Caco-2 (cell line): ENCODE data around the gene CD59. TPM values are rescaled to one million over a fixed set of nuclear protein-coding genes. Genes with fewer than 3 reads are reported as not detected.

ENCODE experiments used
- BruUV-seq: library from RNA; stranded (reverse); fragments of 400-500 nt; replicated peaks from 2 replicates; lab custom pipeline; 2021; lab: Mats Ljungman, UMichigan
- CTCF ChIA-PET: fragments of 300-600 bp; sonication (Branson Sonifier 250); formaldehyde crosslinking; loops from one replicate; lab custom pipeline; 2022; ENCODE audit warnings: antibody characterized with exemption; lab: Charles Lee
- POLR2A ChIA-PET: fragments of 300-600 bp; sonication (Branson Sonifier 250); formaldehyde crosslinking; loops from one replicate; lab custom pipeline; 2022; ENCODE audit warnings: antibody characterized with exemption; lab: Charles Lee
- DNase-seq, 2 experiments: peaks; one replicate each; pipeline versions ENCODE4 v3.0.0 to v3.0.0-alpha.2; 2020 to 2022
- H3K27me3 ChIP-seq: replicated peaks from 2 replicates; pipeline ENCODE4 v1.6.0; 2011; ENCODE audit warnings: low read length; ENCODE audit not compliant: control insufficient read depth, insufficient read depth
- H3K36me3 ChIP-seq: 2 replicates; pipeline ENCODE4 v1.5.1; 2011; ENCODE audit warnings: low read length; ENCODE audit not compliant: control insufficient read depth, insufficient read depth
- H3K4me1 ChIP-seq: fragments of 250-450 bp; sonication (Bioruptor Pico); 2 replicates; pipeline ENCODE4 v1.5.1; 2020; ENCODE audit warnings: mild to moderate bottlenecking
- H3K4me3 ChIP-seq: 2 replicates; pipeline ENCODE4 v1.5.1; 2011; ENCODE audit warnings: low read depth, mild to moderate bottlenecking, control low read depth, low read length
- H3K9me3 ChIP-seq: fragments of 250-450 bp; sonication (Bioruptor Pico); 2 replicates; pipeline ENCODE4 v1.5.1; 2020; ENCODE audit warnings: mild to moderate bottlenecking, moderate library complexity
- H3K27ac Mint-ChIP-seq: one replicate; pipeline ENCODE4 v1.8.0; 2022; ENCODE audit warnings: mixed read lengths; ENCODE audit not compliant: unreplicated experiment
- H3K27me3 Mint-ChIP-seq: one replicate; pipeline ENCODE4 v1.8.0; 2022; ENCODE audit warnings: mixed read lengths; ENCODE audit not compliant: insufficient read depth, unreplicated experiment
- H3K36me3 Mint-ChIP-seq: one replicate; pipeline ENCODE4 v1.8.0; 2022; ENCODE audit warnings: mild to moderate bottlenecking, mixed read lengths; ENCODE audit not compliant: insufficient read depth, unreplicated experiment
- H3K4me1 Mint-ChIP-seq: one replicate; pipeline ENCODE4 v1.8.0; 2022; ENCODE audit warnings: low read depth, mixed read lengths; ENCODE audit not compliant: unreplicated experiment
- H3K4me3 Mint-ChIP-seq: one replicate; pipeline ENCODE4 v1.8.0; 2022; ENCODE audit warnings: mild to moderate bottlenecking, moderate library complexity, mixed read lengths; ENCODE audit not compliant: unreplicated experiment
- H3K9me3 Mint-ChIP-seq: one replicate; pipeline ENCODE4 v1.8.0; 2022; ENCODE audit warnings: mixed read lengths; ENCODE audit not compliant: unreplicated experiment
- intact Hi-C: fragments of 100-400 bp; cut with micrococcal nuclease; formaldehyde crosslinking; loops from one replicate; pipeline ENCODE4 v1.10.0; 2022; ENCODE audit not compliant: unreplicated experiment
- total RNA-seq: library from RNA; stranded (reverse); gene quantifications from 2 replicates; pipeline ENCODE4 v1.2.3, GENCODE V29; 2022
- TF ChIP-seq, protein P1 (sequence below), 2 experiments: fragments of 200-600 bp in 1 of 2; IDR thresholded peaks; 1 replicate in 1 of 2; 2 replicates in 1 of 2; pipeline versions ENCODE4 v1.5.1 to v1.8.0; 2011 to 2022; ENCODE audit warnings: antibody characterized with exemption in 1 of 2, control low read depth in 1 of 2, inconsistent platforms in 1 of 2, low read depth in 1 of 2, low read length in 1 of 2, mild to moderate bottlenecking in 1 of 2, moderate library complexity in 1 of 2; ENCODE audit not compliant: insufficient read depth in 1 of 2, severe bottlenecking in 1 of 2, unreplicated experiment in 1 of 2

CD59 gene
- total RNA-seq, 1 experiment from 2014 or later: 149 TPM

- no peak overlapping the region for H3K27ac Mint-ChIP-seq
- H3K4me1 ChIP-seq: peaks cover 28% of the 10 kb centered on the region
- peaks cover 25% of the 10 kb centered on the region for H3K4me1 Mint-ChIP-seq
- H3K27me3 ChIP-seq: no peaks in the 10 kb centered on the region
- H3K9me3 ChIP-seq: no peaks in the 10 kb centered on the region
- H3K27me3 Mint-ChIP-seq: no peaks in the 10 kb centered on the region
- no peak overlapping the region for H3K4me3 ChIP-seq
- no peak overlapping the region for H3K4me3 Mint-ChIP-seq
- no peak for DNase-seq
- intact Hi-C loops: no loop called here
- H3K36me3 Mint-ChIP-seq: peaks cover 20% of the 10 kb centered on the region
- no peaks in the 10 kb centered on the region for H3K9me3 Mint-ChIP-seq
- no TSS peak for BruUV-seq
- ChIA-PET POLR2A (no interaction called here), CTCF (no interaction called here)
- no peaks in the 10 kb centered on the region; the same call in 1 of the 2 replicates for H3K36me3 ChIP-seq
- TF ChIP-seq, protein P1, sequence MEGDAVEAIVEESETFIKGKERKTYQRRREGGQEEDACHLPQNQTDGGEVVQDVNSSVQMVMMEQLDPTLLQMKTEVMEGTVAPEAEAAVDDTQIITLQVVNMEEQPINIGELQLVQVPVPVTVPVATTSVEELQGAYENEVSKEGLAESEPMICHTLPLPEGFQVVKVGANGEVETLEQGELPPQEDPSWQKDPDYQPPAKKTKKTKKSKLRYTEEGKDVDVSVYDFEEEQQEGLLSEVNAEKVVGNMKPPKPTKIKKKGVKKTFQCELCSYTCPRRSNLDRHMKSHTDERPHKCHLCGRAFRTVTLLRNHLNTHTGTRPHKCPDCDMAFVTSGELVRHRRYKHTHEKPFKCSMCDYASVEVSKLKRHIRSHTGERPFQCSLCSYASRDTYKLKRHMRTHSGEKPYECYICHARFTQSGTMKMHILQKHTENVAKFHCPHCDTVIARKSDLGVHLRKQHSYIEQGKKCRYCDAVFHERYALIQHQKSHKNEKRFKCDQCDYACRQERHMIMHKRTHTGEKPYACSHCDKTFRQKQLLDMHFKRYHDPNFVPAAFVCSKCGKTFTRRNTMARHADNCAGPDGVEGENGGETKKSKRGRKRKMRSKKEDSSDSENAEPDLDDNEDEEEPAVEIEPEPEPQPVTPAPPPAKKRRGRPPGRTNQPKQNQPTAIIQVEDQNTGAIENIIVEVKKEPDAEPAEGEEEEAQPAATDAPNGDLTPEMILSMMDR (IDR thresholded peaks at IDR 0.05; ENCODE audit: insufficient read depth in 1 of 2, low read depth in 1 of 2, low read length in 1 of 2, severe bottlenecking in 1 of 2, unreplicated experiment in 1 of 2): no peak
These were observed 14.8 kb downstream of the CD59 start for GRCh38 chr11:33721426-33721825.

GRCh38 chr11:33719587-33719986 lies 16.6 kb downstream of the CD59 start:
- H3K4me3 ChIP-seq: no peak overlapping the region
- peaks cover 19% of the 10 kb centered on the region for H3K4me1 ChIP-seq
- H3K36me3 ChIP-seq: no peaks in the 10 kb centered on the region; the same call in 1 of the 2 replicates
- POLR2A ChIA-PET: no interaction called here
- H3K27me3 ChIP-seq: no peaks in the 10 kb centered on the region
- TF ChIP-seq, protein P1 (IDR thresholded peaks at IDR 0.05; ENCODE audit: insufficient read depth in 1 of 2, low read depth in 1 of 2, low read length in 1 of 2, severe bottlenecking in 1 of 2, unreplicated experiment in 1 of 2): no peak
- no peaks in the 10 kb centered on the region for H3K9me3 ChIP-seq
- intact Hi-C loops: no loop called here
- Mint-ChIP-seq H3K9me3 (no peaks in the 10 kb centered on the region), H3K27ac (no peak overlapping the region), H3K36me3 (peaks cover 20% of the 10 kb centered on the region), H3K4me1 (peaks cover 16% of the 10 kb centered on the region), H3K4me3 (no peak overlapping the region), H3K27me3 (no peaks in the 10 kb centered on the region)
- DNase-seq: no peak
- no TSS peak for BruUV-seq
- CTCF ChIA-PET: no interaction called here

GRCh38 chr11:33718440-33718839 lies 17.8 kb downstream of the CD59 start:
- ChIA-PET CTCF (interaction anchor here (0.7 to 1.3 kb wide), 2 partner anchors 24 to 35 kb away, joined by 3 to 4 read pairs; no protein-coding TSS in a partner anchor), POLR2A (no interaction called here)
- TF ChIP-seq, protein P1 (IDR thresholded peaks at IDR 0.05; ENCODE audit: insufficient read depth in 1 of 2, low read depth in 1 of 2, low read length in 1 of 2, severe bottlenecking in 1 of 2, unreplicated experiment in 1 of 2): no peak
- peaks cover 20% of the 10 kb centered on the region for H3K36me3 Mint-ChIP-seq
- intact Hi-C loops: no loop called here
- peaks cover 11% of the 10 kb centered on the region for H3K4me1 Mint-ChIP-seq
- no peaks in the 10 kb centered on the region for H3K27me3 Mint-ChIP-seq
- no peak overlapping the region for H3K27ac Mint-ChIP-seq
- no peaks in the 10 kb centered on the region for H3K27me3 ChIP-seq
- no peaks in the 10 kb centered on the region; the same call in 1 of the 2 replicates for H3K36me3 ChIP-seq
- no peaks in the 10 kb centered on the region for H3K9me3 ChIP-seq
- no peak overlapping the region for H3K4me3 ChIP-seq
- H3K4me1 ChIP-seq: peaks cover 8% of the 10 kb centered on the region
- DNase-seq: no peak
- BruUV-seq: no TSS peak
- H3K4me3 Mint-ChIP-seq: no peak overlapping the region
- no peaks in the 10 kb centered on the region for H3K9me3 Mint-ChIP-seq
